DND-41 (cell line): ENCODE measurements around the gene ACBD4.
A peak's percentile ranks its signal among the peaks of the same experiment; 100 is the strongest.

ENCODE experiments used
- ATAC-seq: fragments of 200-7000 bp; cut with Tn5 transposase; 3 replicates; pipeline ENCODE4 v1.9.1; 2021; ENCODE audit warnings: low read depth; ENCODE audit not compliant: insufficient read depth
- DNase-seq: peaks from one replicate; pipeline ENCODE4 v3.0.0-alpha.2; 2020
- H2AFZ ChIP-seq: 2 replicates; pipeline ENCODE4 v1.6.0; 2012; ENCODE audit warnings: low read depth, low read length
- H3K27ac ChIP-seq: 2 replicates; pipeline ENCODE4 v1.5.1; 2012; ENCODE audit warnings: low read length, inconsistent platforms
- H3K27me3 ChIP-seq: fragments of 200-600 bp; sonication (generic); 2 replicates; pipeline ENCODE4 v1.6.0; 2012; ENCODE audit warnings: low read length, mild to moderate bottlenecking, inconsistent platforms; ENCODE audit not compliant: insufficient read depth, poor library complexity
- H3K36me3 ChIP-seq: 2 replicates; pipeline ENCODE4 v1.5.1; 2012; ENCODE audit warnings: low read length, inconsistent platforms; ENCODE audit not compliant: insufficient read depth
- H3K4me1 ChIP-seq: 2 replicates; pipeline ENCODE4 v1.5.1; 2012; ENCODE audit warnings: mild to moderate bottlenecking, low read length; ENCODE audit not compliant: insufficient read depth
- H3K4me2 ChIP-seq: 2 replicates; pipeline ENCODE4 v1.6.0; 2012; ENCODE audit warnings: mild to moderate bottlenecking, moderate library complexity, low read length, inconsistent platforms; ENCODE audit not compliant: insufficient read depth
- H3K4me3 ChIP-seq, 2 experiments: fragments of 200-600 bp in 1 of 2; shearing (Covaris generic) in 1 of 2; 2 replicates each; pipeline ENCODE4 v1.5.1; 2012 to 2016; ENCODE audit warnings: inconsistent platforms in 2 of 2, low read length in 2 of 2, mild to moderate bottlenecking in 2 of 2, low read depth in 1 of 2, moderate library complexity in 1 of 2
- H3K79me2 ChIP-seq: 2 replicates; pipeline ENCODE4 v1.6.0; 2012; ENCODE audit warnings: low read length, inconsistent platforms; ENCODE audit not compliant: insufficient read depth
- H3K9ac ChIP-seq: 2 replicates; pipeline ENCODE4 v1.6.0; 2012; ENCODE audit warnings: low read depth, mild to moderate bottlenecking, inconsistent platforms, low read length, moderate library complexity
- H3K9me3 ChIP-seq: 2 replicates; pipeline ENCODE4 v1.5.1; 2012; ENCODE audit warnings: low read length, moderate library complexity, mild to moderate bottlenecking, inconsistent platforms; ENCODE audit not compliant: insufficient read depth, severe bottlenecking
- H4K20me1 ChIP-seq: 2 replicates; pipeline ENCODE4 v1.6.0; 2012; ENCODE audit warnings: low read length; ENCODE audit not compliant: insufficient read depth
- CTCF ChIP-seq: IDR thresholded peaks from 2 replicates; pipeline ENCODE4 v1.5.1; 2012; ENCODE audit warnings: borderline replicate concordance, low read length, moderate library complexity, mild to moderate bottlenecking; ENCODE audit not compliant: poor library complexity, severe bottlenecking; ENCODE audit errors: extremely low read depth
- EZH2 ChIP-seq: IDR thresholded peaks from 3 replicates; pipeline ENCODE4 v1.6.1; 2012; ENCODE audit warnings: borderline replicate concordance, low read depth, mild to moderate bottlenecking, moderate library complexity, low read length, inconsistent platforms; ENCODE audit not compliant: severe bottlenecking

ACBD4 gene

GRCh38 chr17:45155483-45155882, 20.0 kb downstream of the ACBD4 start:
- H2AFZ ChIP-seq, result no peak overlapping the region
- no peak overlapping the region for H3K4me2 ChIP-seq
- H3K27ac ChIP-seq, result no peak overlapping the region
- H3K36me3 ChIP-seq, result peaks cover 5% of the 10 kb centered on the region; the same call in 1 of the 2 replicates
- H3K4me3 ChIP-seq, result no peak overlapping the region
- peaks cover 29% of the 10 kb centered on the region for H3K4me1 ChIP-seq
- DNase-seq (no peak), ATAC-seq (no peak)
- H3K9me3 ChIP-seq, result no peaks in the 10 kb centered on the region
- no peak for TF ChIP-seq EZH2
- no peak for TF ChIP-seq CTCF
- H3K9ac ChIP-seq, result no peak overlapping the region
- peaks cover 13% of the 10 kb centered on the region; the same call in 1 of the 2 replicates for H4K20me1 ChIP-seq
- H3K79me2 ChIP-seq, result peaks cover 64% of the 10 kb centered on the region
- H3K27me3 ChIP-seq, result no peaks in the 10 kb centered on the region

- no peak overlapping the region for H3K9ac ChIP-seq
- H3K4me1 ChIP-seq, result peaks cover 21% of the 10 kb centered on the region
- H3K79me2 ChIP-seq, result peaks cover 64% of the 10 kb centered on the region
- no peak for DNase-seq
- H3K4me2 ChIP-seq, result no peak overlapping the region
- TF ChIP-seq EZH2 (no peak), CTCF (no peak)
- H3K4me3 ChIP-seq, result no peak overlapping the region
- no peaks in the 10 kb centered on the region for H3K9me3 ChIP-seq
- ATAC-seq, result no peak
- peaks cover 13% of the 10 kb centered on the region; the same call in 1 of the 2 replicates for H4K20me1 ChIP-seq
- no peak overlapping the region for H3K27ac ChIP-seq
- H3K36me3 ChIP-seq, result peaks cover 5% of the 10 kb centered on the region; the same call in 1 of the 2 replicates
- H2AFZ ChIP-seq, result no peak overlapping the region
- H3K27me3 ChIP-seq, result no peaks in the 10 kb centered on the region
Observed at GRCh38 chr17:45156242-45156641, 20.8 kb downstream of the ACBD4 start.

GRCh38 chr17:45160447-45161287, 25.2 kb downstream of the ACBD4 start:
- ATAC-seq, result peak; percentile 43
- H3K79me2 ChIP-seq, result peaks cover 54% of the 10 kb centered on the region
- H3K4me3 ChIP-seq, result peak overlapping the region; percentile 53 to 87; a peak in 3 of 4 replicates
- peak overlapping the region; percentile 91 for H3K9ac ChIP-seq
- H3K9me3 ChIP-seq, result no peaks in the 10 kb centered on the region
- DNase-seq, result peak; percentile 73
- peaks cover 5% of the 10 kb centered on the region; the same call in 1 of the 2 replicates for H3K36me3 ChIP-seq
- H3K27me3 ChIP-seq, result no peaks in the 10 kb centered on the region
- peak overlapping the region; percentile 40 for H2AFZ ChIP-seq
- TF ChIP-seq CTCF, result peak; percentile 45
- TF ChIP-seq EZH2, result no peak
- peaks cover 7% of the 10 kb centered on the region; the same call in 1 of the 2 replicates for H4K20me1 ChIP-seq
- H3K4me2 ChIP-seq, result peak overlapping the region; percentile 77
- H3K4me1 ChIP-seq, result peaks cover 29% of the 10 kb centered on the region
- peak overlapping the region; percentile 89 for H3K27ac ChIP-seq
